ENCODE results near the gene IMMP2L. TPM values are rescaled to one million over a fixed set of nuclear protein-coding genes. Genes with fewer than 3 reads are reported as not detected.
"Not testable (repeated sequence)": the region's sequence is repeated elsewhere in the genome, so short reads cannot be mapped to it uniquely, and the experiment has no call there.

Gene IMMP2L
- total RNA-seq, 4 donors from 2014 or later: 13.5 to 23.7 (median 18.3) TPM

DNA sequence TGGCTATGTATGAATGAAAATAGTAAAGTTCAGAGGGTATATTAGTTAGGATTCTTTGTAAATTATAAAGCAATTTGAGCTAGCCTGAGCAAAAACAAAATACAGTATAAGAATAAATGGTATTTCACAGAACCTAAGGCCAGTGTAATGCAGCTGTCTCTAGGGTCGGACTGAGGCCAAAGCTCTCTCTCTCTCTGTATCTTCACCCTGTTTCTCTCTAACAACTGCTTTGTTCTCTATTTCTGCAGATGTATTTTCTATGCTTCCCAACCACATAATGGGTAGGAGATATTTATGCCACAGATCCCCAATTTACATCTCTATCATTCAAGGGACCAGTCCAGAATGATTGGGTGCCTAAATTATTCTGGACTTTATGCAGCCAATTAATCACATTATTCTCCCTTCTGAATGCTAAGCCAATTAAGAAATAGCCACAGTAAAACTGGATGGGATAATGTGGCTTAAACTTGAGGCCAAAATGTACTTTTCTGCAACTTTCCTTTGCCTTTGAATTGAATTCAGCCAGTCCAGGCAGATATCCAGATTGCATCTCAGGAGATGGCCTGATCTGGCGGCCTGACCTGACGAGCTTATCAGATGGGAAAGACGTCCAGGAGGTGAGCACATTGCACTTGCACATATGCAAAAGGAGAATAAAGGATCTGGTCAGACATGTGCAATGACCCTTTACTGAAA is 24.6 kb upstream of the IMMP2L start:
- Histone ChIP-seq H3K36me3 (no peaks in the 10 kb centered on the region), H3K9me3 (no peaks in the 10 kb centered on the region), H3K27me3 (no peaks in the 10 kb centered on the region), H3K4me3 (no peak overlapping the region), H3K4me1 (no peaks in the 10 kb centered on the region), H3K27ac (no peak overlapping the region)
- DNase-seq (ENCODE audit: low spot score in 2 of 2): no peak
- TF ChIP-seq, protein P1, sequence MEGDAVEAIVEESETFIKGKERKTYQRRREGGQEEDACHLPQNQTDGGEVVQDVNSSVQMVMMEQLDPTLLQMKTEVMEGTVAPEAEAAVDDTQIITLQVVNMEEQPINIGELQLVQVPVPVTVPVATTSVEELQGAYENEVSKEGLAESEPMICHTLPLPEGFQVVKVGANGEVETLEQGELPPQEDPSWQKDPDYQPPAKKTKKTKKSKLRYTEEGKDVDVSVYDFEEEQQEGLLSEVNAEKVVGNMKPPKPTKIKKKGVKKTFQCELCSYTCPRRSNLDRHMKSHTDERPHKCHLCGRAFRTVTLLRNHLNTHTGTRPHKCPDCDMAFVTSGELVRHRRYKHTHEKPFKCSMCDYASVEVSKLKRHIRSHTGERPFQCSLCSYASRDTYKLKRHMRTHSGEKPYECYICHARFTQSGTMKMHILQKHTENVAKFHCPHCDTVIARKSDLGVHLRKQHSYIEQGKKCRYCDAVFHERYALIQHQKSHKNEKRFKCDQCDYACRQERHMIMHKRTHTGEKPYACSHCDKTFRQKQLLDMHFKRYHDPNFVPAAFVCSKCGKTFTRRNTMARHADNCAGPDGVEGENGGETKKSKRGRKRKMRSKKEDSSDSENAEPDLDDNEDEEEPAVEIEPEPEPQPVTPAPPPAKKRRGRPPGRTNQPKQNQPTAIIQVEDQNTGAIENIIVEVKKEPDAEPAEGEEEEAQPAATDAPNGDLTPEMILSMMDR (IDR thresholded peaks at IDR 0.05): no peak
- TF ChIP-seq EP300 (IDR thresholded peaks at IDR 0.05): no peak
- WGBS, 2 donors: 60 to 68% methylated on average over 4 of the region's 4 CpGs

DNA sequence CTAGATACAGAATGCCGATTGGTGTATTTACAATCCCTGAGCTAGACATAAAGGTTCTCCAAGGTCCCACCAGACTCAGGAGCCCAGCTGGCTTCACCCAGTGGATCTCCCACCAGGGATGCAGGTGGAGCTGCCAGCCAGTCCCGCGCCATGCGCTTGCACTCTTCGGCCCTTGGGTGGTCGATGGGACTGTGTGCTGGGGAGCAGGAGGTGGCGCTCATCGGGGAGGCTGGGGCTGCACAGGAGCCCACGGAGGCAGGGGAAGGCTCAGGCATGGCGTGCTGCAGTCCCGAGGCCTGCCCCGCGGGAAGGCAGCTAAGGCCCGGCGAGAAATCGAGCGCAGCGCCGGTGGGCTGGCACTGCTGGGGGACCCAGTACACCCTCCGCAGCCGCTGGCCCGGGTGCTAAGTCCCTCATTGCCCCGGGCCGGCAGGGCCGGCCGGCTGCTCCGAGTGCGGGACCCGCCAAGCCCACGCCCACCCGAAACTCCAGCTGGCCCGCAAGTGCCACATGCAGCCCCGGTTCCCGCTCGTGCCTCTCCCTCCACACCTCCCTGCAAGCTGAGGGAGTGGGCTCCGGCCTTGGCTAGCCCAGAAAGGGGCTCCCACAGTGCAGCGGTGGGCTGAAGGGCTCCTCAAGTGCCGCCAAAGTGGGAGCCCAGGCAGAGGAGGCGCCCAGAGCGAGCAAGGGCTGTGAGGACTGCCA is 19.6 kb upstream of the IMMP2L start:
- not testable (repeated sequence) for DNase-seq (ENCODE audit: low spot score in 2 of 2); H3K4me3 ChIP-seq; H3K27ac ChIP-seq; H3K9me3 ChIP-seq; H3K36me3 ChIP-seq; H3K27me3 ChIP-seq; H3K4me1 ChIP-seq
- WGBS, 2 donors: 94 to 96% methylated on average over 23 to 40 of the region's 40 CpGs

DNA sequence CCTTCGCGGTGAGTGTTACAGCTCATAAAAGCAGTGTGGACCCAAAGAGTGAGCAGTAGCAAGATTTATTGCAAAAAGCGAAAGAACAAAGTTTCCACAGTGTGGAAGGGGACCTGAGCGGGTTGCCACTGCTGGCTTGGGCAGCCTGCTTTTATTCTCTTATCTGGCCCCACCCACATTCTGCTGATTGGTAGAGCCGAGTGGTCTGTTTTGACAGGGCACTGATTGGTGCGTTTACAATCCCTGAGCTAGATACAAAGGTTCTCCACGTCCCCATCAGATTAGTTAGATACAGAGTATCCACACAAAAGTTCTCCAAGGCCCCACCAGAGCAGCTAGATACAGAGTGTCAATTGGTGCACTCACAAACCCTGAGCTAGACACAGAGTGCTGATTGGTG is 18.9 kb upstream of the IMMP2L start:
- H3K9me3 ChIP-seq: not testable (repeated sequence)

DNA sequence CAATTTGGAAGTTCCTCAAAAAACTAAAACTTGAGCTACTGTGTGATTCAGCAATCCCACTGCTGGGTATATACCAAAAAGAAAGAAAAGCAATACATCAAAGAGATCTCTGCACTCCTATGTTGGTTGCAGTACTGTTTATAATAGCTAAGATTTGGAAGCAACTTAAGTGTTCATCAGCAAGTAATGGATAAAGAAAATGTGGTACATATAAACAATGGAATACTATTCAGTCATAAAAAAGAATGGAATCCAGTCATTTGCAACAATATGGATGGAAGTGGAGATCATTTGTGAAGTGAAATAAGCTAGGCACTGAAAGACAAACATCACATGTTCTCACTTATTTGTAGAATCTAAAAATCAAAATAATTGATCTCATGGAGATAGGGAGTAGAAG is 16.5 kb upstream of the IMMP2L start:
- H3K9me3 ChIP-seq: peaks cover 0 to 5% (median 2%) of the 10 kb centered on the region in 4 donors
- H3K4me1 ChIP-seq: no peaks in the 10 kb centered on the region
- H3K4me3 ChIP-seq: no peak overlapping the region
- no peaks in the 10 kb centered on the region for H3K27me3 ChIP-seq
- TF ChIP-seq POLR2A (IDR thresholded peaks at IDR 0.05): no peak
- TF ChIP-seq, protein P1 (IDR thresholded peaks at IDR 0.05): no peak
- no peak for TF ChIP-seq EP300 (IDR thresholded peaks at IDR 0.05)
- no peak overlapping the region for H3K27ac ChIP-seq
- no peak for DNase-seq (ENCODE audit: low spot score in 2 of 2)
- H3K36me3 ChIP-seq: no peaks in the 10 kb centered on the region

More for the DNA sequence above, 18.9 kb upstream of the IMMP2L start:
- not testable (repeated sequence) for H3K27ac ChIP-seq; H3K36me3 ChIP-seq; H3K4me1 ChIP-seq; DNase-seq (ENCODE audit: low spot score in 2 of 2); H3K27me3 ChIP-seq; H3K4me3 ChIP-seq
- 89 to 96% methylated on average over 7 of the region's 7 CpGs for WGBS, 2 donors

DNA sequence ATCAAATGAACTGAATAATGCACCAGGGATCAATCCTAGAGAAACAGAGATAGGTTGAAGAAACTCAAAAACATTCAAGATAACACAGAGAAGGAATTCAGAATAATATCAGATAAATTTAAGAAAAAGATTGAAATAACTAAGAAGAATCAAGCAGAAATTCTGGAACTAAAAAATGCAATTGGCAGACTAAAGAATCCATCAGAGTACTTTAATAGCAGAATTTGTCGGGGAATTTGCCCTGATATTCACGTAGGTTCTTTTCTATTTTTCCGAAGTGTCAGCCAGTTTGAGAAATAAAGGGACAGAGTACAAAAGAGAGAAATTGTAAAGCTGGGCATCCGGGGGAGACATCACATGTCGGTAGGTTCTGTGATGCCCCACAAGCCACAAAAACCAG is 9.4 kb upstream of the IMMP2L start:
- H3K36me3 ChIP-seq: no peaks in the 10 kb centered on the region
- 96 to 97% methylated on average over 5 of the region's 5 CpGs for WGBS, 2 donors
- H3K9me3 ChIP-seq: peaks cover 0 to 22% (median 0%) of the 10 kb centered on the region in 4 donors
- no peak overlapping the region for H3K27ac ChIP-seq
- no peak overlapping the region for H3K4me3 ChIP-seq
- DNase-seq (ENCODE audit: low spot score in 2 of 2): no peak
- no peaks in the 10 kb centered on the region for H3K4me1 ChIP-seq
- no peaks in the 10 kb centered on the region for H3K27me3 ChIP-seq
- TF ChIP-seq, protein P1 (IDR thresholded peaks at IDR 0.05): no peak
- TF ChIP-seq EP300 (IDR thresholded peaks at IDR 0.05) (no peak), POLR2A (IDR thresholded peaks at IDR 0.05) (no peak)

DNA sequence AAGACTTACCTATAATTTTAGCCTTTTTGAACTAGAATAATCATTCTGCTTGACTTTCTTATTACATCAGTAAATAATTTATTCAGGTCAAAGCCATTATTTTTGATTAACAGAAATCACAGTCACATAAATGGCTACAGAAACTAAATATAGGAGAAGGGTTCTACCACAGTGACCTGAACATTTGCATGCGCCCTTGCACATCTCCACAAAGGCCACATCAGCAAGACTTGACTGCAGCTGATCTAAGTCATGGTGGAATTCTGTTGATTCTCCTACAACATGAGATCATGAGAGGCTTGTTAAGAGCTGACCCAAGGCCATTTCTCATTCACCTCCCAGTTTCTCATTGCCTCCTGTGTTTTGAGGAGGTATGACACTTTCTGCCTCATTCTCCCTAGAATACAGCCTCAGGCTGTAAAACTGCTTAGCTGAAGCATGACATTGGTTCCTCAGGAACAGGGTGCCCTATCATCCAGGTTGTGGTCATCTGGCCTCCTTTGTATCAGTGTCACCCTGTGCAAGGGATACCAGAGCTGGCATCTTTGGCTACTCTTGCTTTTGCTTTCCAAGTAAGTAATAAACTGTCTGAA is 6.7 kb upstream of the IMMP2L start:
- H3K27ac ChIP-seq: no peak overlapping the region
- 83 to 94% methylated on average over 1 of the region's 1 CpG for WGBS, 2 donors
- no peak for DNase-seq (ENCODE audit: low spot score in 2 of 2)
- no peaks in the 10 kb centered on the region for H3K27me3 ChIP-seq
- no peaks in the 10 kb centered on the region for H3K4me1 ChIP-seq
- H3K36me3 ChIP-seq: no peaks in the 10 kb centered on the region
- H3K9me3 ChIP-seq: peaks cover 0 to 21% (median 0%) of the 10 kb centered on the region in 4 donors
- TF ChIP-seq, protein P1 (IDR thresholded peaks at IDR 0.05): no peak
- no peak for TF ChIP-seq EP300 (IDR thresholded peaks at IDR 0.05)
- TF ChIP-seq POLR2A (IDR thresholded peaks at IDR 0.05): no peak
- H3K4me3 ChIP-seq: no peak overlapping the region
